Measurements from ENCODE around the gene TCF7.

Gene TCF7
- long read RNA-seq, partial matches to known transcripts = 0 of 1 reads
- long read RNA-seq, other reads (novel, unspliced or antisense) = 1 of 1 reads

DNA sequence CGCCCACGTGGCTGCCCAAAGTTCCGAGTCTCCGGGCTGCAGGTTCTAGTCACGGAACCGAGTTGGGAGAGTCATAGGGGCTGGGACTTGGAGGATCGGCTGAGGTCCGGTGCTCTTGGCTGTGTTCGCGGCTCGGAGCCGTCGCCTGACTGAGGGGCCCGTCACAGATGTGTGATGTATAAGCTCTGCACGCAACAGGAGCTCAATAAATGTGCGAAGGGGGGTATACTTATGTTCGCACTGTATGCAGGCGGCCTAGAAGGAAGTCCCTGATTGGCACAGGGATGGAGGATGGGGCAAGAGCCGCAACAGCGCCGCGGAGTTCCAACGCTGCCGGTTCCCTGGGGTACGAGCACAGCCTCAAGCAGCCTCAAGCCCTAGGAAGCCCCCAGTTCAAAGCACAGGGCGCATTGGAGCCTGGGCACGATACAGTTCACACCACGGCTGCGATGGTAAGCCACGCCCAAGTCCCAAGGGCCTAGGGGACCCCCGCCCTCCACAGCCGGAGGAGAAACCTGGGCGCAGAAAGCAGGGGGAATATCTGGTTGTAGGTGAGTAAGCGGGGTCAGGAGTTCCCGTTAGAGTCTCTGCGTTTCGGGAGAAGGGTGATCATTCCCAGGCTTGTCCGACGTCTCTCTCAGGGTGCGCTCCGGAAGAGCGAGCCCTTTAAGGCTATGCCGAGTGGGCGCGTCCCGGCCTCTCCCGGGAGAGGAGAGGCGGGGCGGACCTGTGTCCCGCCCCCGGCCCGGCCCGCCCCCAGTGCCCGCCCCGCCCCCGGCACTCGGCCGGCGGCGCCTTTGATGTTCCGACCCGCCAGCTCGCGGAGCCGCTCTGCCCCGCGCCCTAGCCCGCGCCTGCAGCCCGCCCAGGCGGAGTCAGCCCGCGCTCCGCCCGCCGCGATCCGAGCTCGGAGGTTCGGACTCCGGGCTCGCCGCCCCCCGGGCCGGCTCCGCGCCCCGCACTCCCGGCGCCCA is at the start of gene TCF7:
TCF7 (plus strand) TSS at position 780 of the 974 bp plus-strand sequence. CDS start 226 bp downstream, outside the sequence.
- H3K27me3 ChIP-seq (ENCODE audit: insufficient read depth, poor library complexity, severe bottlenecking) = peaks cover 8% of the 10 kb centered on the region
- TF ChIP-seq, protein P1, sequence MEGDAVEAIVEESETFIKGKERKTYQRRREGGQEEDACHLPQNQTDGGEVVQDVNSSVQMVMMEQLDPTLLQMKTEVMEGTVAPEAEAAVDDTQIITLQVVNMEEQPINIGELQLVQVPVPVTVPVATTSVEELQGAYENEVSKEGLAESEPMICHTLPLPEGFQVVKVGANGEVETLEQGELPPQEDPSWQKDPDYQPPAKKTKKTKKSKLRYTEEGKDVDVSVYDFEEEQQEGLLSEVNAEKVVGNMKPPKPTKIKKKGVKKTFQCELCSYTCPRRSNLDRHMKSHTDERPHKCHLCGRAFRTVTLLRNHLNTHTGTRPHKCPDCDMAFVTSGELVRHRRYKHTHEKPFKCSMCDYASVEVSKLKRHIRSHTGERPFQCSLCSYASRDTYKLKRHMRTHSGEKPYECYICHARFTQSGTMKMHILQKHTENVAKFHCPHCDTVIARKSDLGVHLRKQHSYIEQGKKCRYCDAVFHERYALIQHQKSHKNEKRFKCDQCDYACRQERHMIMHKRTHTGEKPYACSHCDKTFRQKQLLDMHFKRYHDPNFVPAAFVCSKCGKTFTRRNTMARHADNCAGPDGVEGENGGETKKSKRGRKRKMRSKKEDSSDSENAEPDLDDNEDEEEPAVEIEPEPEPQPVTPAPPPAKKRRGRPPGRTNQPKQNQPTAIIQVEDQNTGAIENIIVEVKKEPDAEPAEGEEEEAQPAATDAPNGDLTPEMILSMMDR (IDR thresholded peaks at IDR 0.05; ENCODE audit: insufficient read depth, low read length) = no peak
- TF ChIP-seq, protein P2, sequence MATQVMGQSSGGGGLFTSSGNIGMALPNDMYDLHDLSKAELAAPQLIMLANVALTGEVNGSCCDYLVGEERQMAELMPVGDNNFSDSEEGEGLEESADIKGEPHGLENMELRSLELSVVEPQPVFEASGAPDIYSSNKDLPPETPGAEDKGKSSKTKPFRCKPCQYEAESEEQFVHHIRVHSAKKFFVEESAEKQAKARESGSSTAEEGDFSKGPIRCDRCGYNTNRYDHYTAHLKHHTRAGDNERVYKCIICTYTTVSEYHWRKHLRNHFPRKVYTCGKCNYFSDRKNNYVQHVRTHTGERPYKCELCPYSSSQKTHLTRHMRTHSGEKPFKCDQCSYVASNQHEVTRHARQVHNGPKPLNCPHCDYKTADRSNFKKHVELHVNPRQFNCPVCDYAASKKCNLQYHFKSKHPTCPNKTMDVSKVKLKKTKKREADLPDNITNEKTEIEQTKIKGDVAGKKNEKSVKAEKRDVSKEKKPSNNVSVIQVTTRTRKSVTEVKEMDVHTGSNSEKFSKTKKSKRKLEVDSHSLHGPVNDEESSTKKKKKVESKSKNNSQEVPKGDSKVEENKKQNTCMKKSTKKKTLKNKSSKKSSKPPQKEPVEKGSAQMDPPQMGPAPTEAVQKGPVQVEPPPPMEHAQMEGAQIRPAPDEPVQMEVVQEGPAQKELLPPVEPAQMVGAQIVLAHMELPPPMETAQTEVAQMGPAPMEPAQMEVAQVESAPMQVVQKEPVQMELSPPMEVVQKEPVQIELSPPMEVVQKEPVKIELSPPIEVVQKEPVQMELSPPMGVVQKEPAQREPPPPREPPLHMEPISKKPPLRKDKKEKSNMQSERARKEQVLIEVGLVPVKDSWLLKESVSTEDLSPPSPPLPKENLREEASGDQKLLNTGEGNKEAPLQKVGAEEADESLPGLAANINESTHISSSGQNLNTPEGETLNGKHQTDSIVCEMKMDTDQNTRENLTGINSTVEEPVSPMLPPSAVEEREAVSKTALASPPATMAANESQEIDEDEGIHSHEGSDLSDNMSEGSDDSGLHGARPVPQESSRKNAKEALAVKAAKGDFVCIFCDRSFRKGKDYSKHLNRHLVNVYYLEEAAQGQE (IDR thresholded peaks at IDR 0.05; ENCODE audit: insufficient replicate concordance, low read depth) = no peak
- no peak for TF ChIP-seq GABPA (IDR thresholded peaks at IDR 0.05; ENCODE audit: low read depth)
- no peak for TF ChIP-seq SPI1 (IDR thresholded peaks at IDR 0.05; ENCODE audit: borderline replicate concordance, low read depth)
- no peak for TF ChIP-seq POLR2AphosphoS5 (IDR thresholded peaks at IDR 0.05; ENCODE audit: low read depth)
- no peak within 1 kb of the TSS for H3K27ac ChIP-seq (replicated peaks)
- DNase-seq (ENCODE audit: low read depth in 1 of 2, low spot score in 1 of 2) = peak; percentile 11 to 31
- peak within 1 kb of the TSS; percentile 48 for H3K4me3 ChIP-seq (replicated peaks; ENCODE audit: insufficient read depth, low read length)

DNA sequence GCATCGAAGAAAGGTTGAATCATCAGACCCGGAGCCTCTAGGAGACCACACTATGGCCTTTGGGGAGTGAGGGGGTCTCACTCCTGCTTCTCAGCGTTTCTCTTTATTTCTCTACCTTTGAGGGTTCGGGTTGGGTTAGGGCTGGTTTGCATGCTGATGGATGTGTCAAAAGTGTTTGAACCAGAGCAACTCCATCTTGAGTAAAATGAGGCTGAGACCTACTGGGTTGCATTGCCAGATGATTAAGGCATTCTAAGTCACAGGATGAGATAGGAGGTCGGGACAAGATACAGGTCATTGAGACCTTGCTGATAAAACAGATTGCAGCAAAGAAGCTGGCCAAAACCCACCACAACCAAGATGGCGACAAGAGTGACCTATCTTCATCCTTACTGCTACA is 44.9 kb upstream of the TCF7 start:
- TF ChIP-seq GABPA (IDR thresholded peaks at IDR 0.05; ENCODE audit: low read depth) (no peak), SPI1 (IDR thresholded peaks at IDR 0.05; ENCODE audit: borderline replicate concordance, low read depth) (no peak), POLR2AphosphoS5 (IDR thresholded peaks at IDR 0.05; ENCODE audit: low read depth) (no peak)
- TF ChIP-seq, protein P2 (IDR thresholded peaks at IDR 0.05; ENCODE audit: insufficient replicate concordance, low read depth) = no peak
- TF ChIP-seq, protein P1 (IDR thresholded peaks at IDR 0.05; ENCODE audit: insufficient read depth, low read length) = no peak
- no peak overlapping the region for H3K27ac ChIP-seq (replicated peaks)
- DNase-seq (ENCODE audit: low read depth in 1 of 2, low spot score in 1 of 2) = no peak
- H3K27me3 ChIP-seq (ENCODE audit: insufficient read depth, poor library complexity, severe bottlenecking) = no peaks in the 10 kb centered on the region
- no peak overlapping the region for H3K4me3 ChIP-seq (replicated peaks; ENCODE audit: insufficient read depth, low read length)

GRCh38 chr5:134070725-134071613 is 43.5 kb upstream of the TCF7 start:
- no peaks in the 10 kb centered on the region for H3K27me3 ChIP-seq (ENCODE audit: insufficient read depth, poor library complexity, severe bottlenecking)
- TF ChIP-seq SPI1 (IDR thresholded peaks at IDR 0.05; ENCODE audit: borderline replicate concordance, low read depth) (no peak), GABPA (IDR thresholded peaks at IDR 0.05; ENCODE audit: low read depth) (no peak), POLR2AphosphoS5 (IDR thresholded peaks at IDR 0.05; ENCODE audit: low read depth) (no peak)
- TF ChIP-seq, protein P2 (IDR thresholded peaks at IDR 0.05; ENCODE audit: insufficient replicate concordance, low read depth) = no peak
- TF ChIP-seq, protein P1 (IDR thresholded peaks at IDR 0.05; ENCODE audit: insufficient read depth, low read length) = no peak
- DNase-seq (ENCODE audit: low read depth in 1 of 2, low spot score in 1 of 2) = no peak
- H3K4me3 ChIP-seq (replicated peaks; ENCODE audit: insufficient read depth, low read length) = no peak overlapping the region
- H3K27ac ChIP-seq (replicated peaks) = no peak overlapping the region

Measured in HL-60 (cell line).